IMR-90 (cell line): ENCODE results near the gene SLC35D2. TPM values are rescaled to one million over a fixed set of nuclear protein-coding genes. Genes with fewer than 3 reads are reported as not detected.

ENCODE experiments used
- ATAC-seq: fragments of 200-7000 bp; cut with Tn5 transposase; 2 replicates; pipeline ENCODE4 v1.9.1; 2020; ENCODE audit warnings: low read depth, mild to moderate bottlenecking, moderate library complexity
- BruUV-seq: library from RNA; stranded (reverse); fragments of 400-500 nt; replicated peaks from 2 replicates; lab custom pipeline; 2021; lab: Mats Ljungman, UMichigan
- CTCF ChIA-PET: fragments of 300-600 bp; formaldehyde crosslinking; extraction: SDS; loops from one replicate; lab custom pipeline; 2021; ENCODE audit warnings: antibody characterized with exemption; lab: Yijun Ruan, JAX
- POLR2A ChIA-PET: fragments of 300-600 bp; sonication (Branson Sonifier 250); formaldehyde crosslinking; loops from one replicate; lab custom pipeline; 2022; ENCODE audit warnings: antibody characterized with exemption; ENCODE audit not compliant: unreplicated experiment; lab: Charles Lee
- DNase-seq: peaks from one replicate; pipeline ENCODE4 v3.0.0; 2013
- H2AFZ ChIP-seq: replicated peaks from 2 replicates; pipeline ENCODE3; 2013; ENCODE audit warnings: low read length, mild to moderate bottlenecking; ENCODE audit not compliant: poor library complexity
- H2AK5ac ChIP-seq: 2 replicates; pipeline ENCODE4 v1.6.1; 2013; ENCODE audit warnings: low read depth, low read length, inconsistent platforms
- H2AK9ac ChIP-seq: replicated peaks from 2 replicates; pipeline ENCODE3; 2013; ENCODE audit warnings: mild to moderate bottlenecking, low read depth, low read length, moderate library complexity; ENCODE audit not compliant: poor library complexity
- H2BK120ac ChIP-seq: 2 replicates; pipeline ENCODE4 v1.6.1; 2013; ENCODE audit warnings: low read depth, low read length, inconsistent platforms
- H2BK15ac ChIP-seq: 3 replicates; pipeline ENCODE4 v1.6.1; 2013; ENCODE audit warnings: low read depth, low read length, inconsistent platforms
- H2BK20ac ChIP-seq: 2 replicates; pipeline ENCODE4 v1.6.1; 2013; ENCODE audit warnings: low read depth, mild to moderate bottlenecking, inconsistent platforms, low read length, moderate library complexity
- H2BK5ac ChIP-seq: 2 replicates; pipeline ENCODE4 v1.6.1; 2013; ENCODE audit warnings: mild to moderate bottlenecking, low read depth, low read length, inconsistent platforms; ENCODE audit not compliant: poor library complexity, severe bottlenecking
- H3K14ac ChIP-seq: replicated peaks from 2 replicates; pipeline ENCODE4 v1.6.1; 2013; ENCODE audit warnings: low read depth, low read length, inconsistent platforms
- H3K18ac ChIP-seq: 2 replicates; pipeline ENCODE4 v1.6.1; 2013; ENCODE audit warnings: low read depth, low read length, control low read depth
- H3K23ac ChIP-seq: 2 replicates; pipeline ENCODE4 v1.6.1; 2013; ENCODE audit warnings: low read depth, low read length, inconsistent platforms
- H3K27ac ChIP-seq: 2 replicates; pipeline ENCODE4 v1.5.1; 2013; ENCODE audit warnings: mild to moderate bottlenecking, control low read depth, low read length; ENCODE audit not compliant: insufficient read depth
- H3K27me3 ChIP-seq: 2 replicates; pipeline ENCODE4 v1.6.1; 2013; ENCODE audit warnings: low read length; ENCODE audit not compliant: control insufficient read depth, insufficient read depth
- H3K36me3 ChIP-seq: 2 replicates; pipeline ENCODE4 v1.6.1; 2013; ENCODE audit warnings: low read length, mixed read lengths; ENCODE audit not compliant: control insufficient read depth, insufficient read depth
- H3K4ac ChIP-seq: 2 replicates; pipeline ENCODE4 v1.6.1; 2013; ENCODE audit warnings: low read depth, low read length, inconsistent platforms
- H3K4me1 ChIP-seq: 2 replicates; pipeline ENCODE4 v1.6.1; 2013; ENCODE audit warnings: low read length, mixed read lengths; ENCODE audit not compliant: control insufficient read depth, insufficient read depth
- H3K4me2 ChIP-seq: 2 replicates; pipeline ENCODE4 v1.6.1; 2013; ENCODE audit warnings: low read depth, mild to moderate bottlenecking, control low read depth, low read length, moderate library complexity
- H3K4me3 ChIP-seq: 2 replicates; pipeline ENCODE4 v1.5.1; 2013; ENCODE audit warnings: low read depth, mild to moderate bottlenecking, control low read depth, low read length, moderate library complexity; ENCODE audit not compliant: insufficient read depth
- H3K56ac ChIP-seq: 2 replicates; pipeline ENCODE4 v1.6.1; 2013; ENCODE audit warnings: low read length, inconsistent platforms; ENCODE audit not compliant: insufficient read depth; ENCODE audit errors: extremely low read depth
- H3K79me1 ChIP-seq, 2 experiments: 2 replicates each; pipeline ENCODE4 v1.6.1; 2013; ENCODE audit warnings: low read length in 2 of 2, inconsistent platforms in 1 of 2, low read depth in 1 of 2
- H3K9ac ChIP-seq: 2 replicates; pipeline ENCODE4 v1.6.1; 2013; ENCODE audit warnings: low read depth, low read length, control low read depth
- H3K9me1 ChIP-seq: 2 replicates; pipeline ENCODE4 v1.6.1; 2013; ENCODE audit warnings: low read length, inconsistent platforms; ENCODE audit not compliant: insufficient read depth
- H3K9me3 ChIP-seq: 2 replicates; pipeline ENCODE4 v1.6.1; 2013; ENCODE audit warnings: low read length; ENCODE audit not compliant: control insufficient read depth, insufficient read depth
- H4K20me1 ChIP-seq: 2 replicates; pipeline ENCODE4 v1.6.1; 2013; ENCODE audit warnings: low read length, inconsistent platforms; ENCODE audit not compliant: insufficient read depth
- H4K5ac ChIP-seq: 2 replicates; pipeline ENCODE4 v1.6.1; 2013; ENCODE audit warnings: mild to moderate bottlenecking, low read depth, low read length, control low read depth
- H4K8ac ChIP-seq, 2 experiments: 2 replicates each; pipeline ENCODE4 v1.6.1; 2013; ENCODE audit warnings: low read depth in 2 of 2, low read length in 2 of 2, control low read depth in 1 of 2, inconsistent platforms in 1 of 2
- H4K91ac ChIP-seq: 2 replicates; pipeline ENCODE4 v1.6.1; 2013; ENCODE audit warnings: low read depth, low read length, inconsistent platforms; ENCODE audit not compliant: insufficient read depth
- BHLHE40 ChIP-seq: fragments of 150-350 bp; IDR thresholded peaks from 2 replicates; pipeline ENCODE4 v1.6.1; 2016; ENCODE audit warnings: mild to moderate bottlenecking, low read depth, low read length
- CTCF ChIP-seq: conservative IDR thresholded peaks from 2 replicates; pipeline ENCODE4 v1.5.1; 2012; ENCODE audit warnings: mild to moderate bottlenecking, low read depth, low read length, improper control_type of control experiment
- ELK1 ChIP-seq: fragments of 150-350 bp; IDR thresholded peaks from 2 replicates; pipeline ENCODE4 v1.6.1; 2016; ENCODE audit warnings: low read depth, mild to moderate bottlenecking, low read length, moderate library complexity, borderline replicate concordance
- MAZ ChIP-seq: IDR thresholded peaks from 2 replicates; pipeline ENCODE4 v1.6.1; 2012; ENCODE audit warnings: low read depth, mild to moderate bottlenecking, low read length, improper control_type of control experiment, moderate library complexity, borderline replicate concordance
- USF2 ChIP-seq: fragments of 150-350 bp; IDR thresholded peaks from 2 replicates; pipeline ENCODE4 v1.6.1; 2017; ENCODE audit warnings: mild to moderate bottlenecking, antibody characterized with exemption, low read length, low read depth
- WGBS, 2 experiments: methylation state at CpG; one replicate each; pipeline versions ENCODE4 v1.1.5 to v1.1.7; 2013; ENCODE audit warnings: missing lambda C conversion rate in 2 of 2; ENCODE audit not compliant: insufficient read length in 1 of 2; ENCODE audit errors: extremely low coverage in 2 of 2; 5-methylcytosine and 5-hydroxymethylcytosine counted together
- dilution Hi-C: fragments of 300-500 bp; cut with HindIII; formaldehyde crosslinking; loops from one replicate; pipeline ENCODE4 v1.14.3; 2018; ENCODE audit warnings: low sequenced_read_pairs; ENCODE audit not compliant: unreplicated experiment
- in situ Hi-C: fragments of 300-500 bp; cut with MboI; formaldehyde crosslinking; loops from 3 replicates; pipeline ENCODE4 v1.14.3; 2019; ENCODE audit warnings: low sequenced_read_pairs, inconsistent platforms, mixed read lengths
- intact Hi-C: fragments of 100-400 bp; cut with micrococcal nuclease; formaldehyde crosslinking; loops from 2 replicates; pipeline ENCODE4 v1.10.0; 2022
- polyA plus RNA-seq, 3 experiments: library from polyadenylated mRNA; depleted of rRNA; stranded (reverse); fragments of >200 nt; gene quantifications; 2 replicates each; pipeline ENCODE4 v1.2.3, GENCODE V29; 2012; ENCODE audit warnings: low replicate concordance in 1 of 3
- total RNA-seq: library from RNA; depleted of rRNA; stranded (reverse); fragments of >200 nt; gene quantifications from 2 replicates; pipeline ENCODE4 v1.2.3, GENCODE V29; 2012

Gene SLC35D2
- total and polyA plus RNA-seq, 2 of the 4 experiments (the other 2 are of a cell fraction) = 9.7 to 11.8 TPM

- 94% methylated on average over 3 of the region's 7 CpGs; no CpG with 5 or more reads in 1 of the 2 experiments for WGBS, 2 experiments
- Histone ChIP-seq H4K5ac (no peak overlapping the region), H3K9me3 (no peaks in the 10 kb centered on the region), H3K79me1 (no peaks in the 10 kb centered on the region), H3K4me1 (no peaks in the 10 kb centered on the region), H4K8ac (no peak overlapping the region), H3K4me3 (no peak overlapping the region), H2BK120ac (no peak overlapping the region), H3K9ac (no peak overlapping the region), H2BK5ac (no peak overlapping the region), H3K4me2 (no peak overlapping the region), H3K14ac (no peak overlapping the region), H3K9me1 (no peaks in the 10 kb centered on the region), H4K20me1 (no peaks in the 10 kb centered on the region), H3K4ac (no peak overlapping the region), H4K91ac (no peak overlapping the region), H2AFZ (no peak overlapping the region), H3K27me3 (no peaks in the 10 kb centered on the region), H2AK5ac (no peak overlapping the region), H3K23ac (no peak overlapping the region), H3K36me3 (no peaks in the 10 kb centered on the region), H3K27ac (no peak overlapping the region), H2AK9ac (no peak overlapping the region), H3K18ac (no peak overlapping the region), H2BK20ac (no peak overlapping the region), H3K56ac (no peak overlapping the region), H2BK15ac (no peak overlapping the region)
- ATAC-seq (no peak), DNase-seq (no peak)
- no TSS peak for BruUV-seq
- intact Hi-C loops (no loop called here), dilution Hi-C loops (no loop called here), in situ Hi-C loops (no loop called here)
- ChIA-PET POLR2A (no interaction called here), CTCF (no interaction called here)
- TF ChIP-seq USF2 (no peak), BHLHE40 (no peak), ELK1 (no peak), MAZ (no peak), CTCF (no peak)
Measured at GRCh38 chr9:96321515-96321914, 62.0 kb downstream of the SLC35D2 start.
